Measurements from ENCODE around the gene SUN5.

DNA sequence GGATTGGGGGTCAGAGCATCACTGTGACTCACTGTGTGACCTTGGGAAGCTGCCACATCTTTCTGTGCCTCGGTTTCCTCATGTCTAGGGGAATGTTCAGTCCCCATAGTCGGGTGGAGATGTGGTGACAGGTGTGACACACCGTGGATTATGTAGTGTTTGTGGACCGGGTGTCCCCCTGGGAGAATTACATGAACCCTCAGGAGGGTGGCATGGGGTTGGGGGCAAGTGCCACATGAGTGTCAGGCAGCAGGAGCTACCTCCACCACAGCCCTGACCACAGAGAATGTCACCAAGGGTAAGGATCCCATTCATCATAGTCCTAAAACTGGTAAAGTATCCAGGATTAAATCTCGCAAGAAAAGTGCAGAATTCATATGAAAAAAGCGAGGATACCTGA lies 23.2 kb downstream of the SUN5 start:
- no peak for TF ChIP-seq CTCF (IDR thresholded peaks at IDR 0.05; ENCODE audit: control extremely low read depth in 1 of 3, insufficient read depth in 1 of 3, low read depth in 1 of 3, low read length in 3 of 3)
- TF ChIP-seq MAX (IDR thresholded peaks at IDR 0.05) = no peak
- TF ChIP-seq NRF1 (IDR thresholded peaks at IDR 0.05; ENCODE audit: low read depth, low read length) = no peak
- no peak for TF ChIP-seq CEBPB (IDR thresholded peaks at IDR 0.05; ENCODE audit: low read depth, low read length)
- no peak for TF ChIP-seq RFX5 (IDR thresholded peaks at IDR 0.05; ENCODE audit: borderline replicate concordance, low read depth, low read length)
- TF ChIP-seq POU5F1 (IDR thresholded peaks at IDR 0.05; ENCODE audit: low read depth, low read length) = no peak
- no peak for TF ChIP-seq POLR2AphosphoS5 (IDR thresholded peaks at IDR 0.05; ENCODE audit: low read depth, low read length)
- TF ChIP-seq CBX8 (IDR thresholded peaks at IDR 0.05; ENCODE audit: borderline replicate concordance, low read depth, low read length) = no peak
- no peak for TF ChIP-seq RXRA (IDR thresholded peaks at IDR 0.05; ENCODE audit: insufficient read depth, low read depth, low read length)
- TF ChIP-seq RAD21 (IDR thresholded peaks at IDR 0.05 in 1 of 2, conservative IDR thresholded peaks at IDR 0.05 in 1 of 2; ENCODE audit: low read depth in 2 of 2, low read length in 2 of 2) = no peak
- no peak for TF ChIP-seq GABPA (IDR thresholded peaks at IDR 0.05; ENCODE audit: borderline replicate concordance, insufficient read depth, low read length)
- TF ChIP-seq, protein P1, sequence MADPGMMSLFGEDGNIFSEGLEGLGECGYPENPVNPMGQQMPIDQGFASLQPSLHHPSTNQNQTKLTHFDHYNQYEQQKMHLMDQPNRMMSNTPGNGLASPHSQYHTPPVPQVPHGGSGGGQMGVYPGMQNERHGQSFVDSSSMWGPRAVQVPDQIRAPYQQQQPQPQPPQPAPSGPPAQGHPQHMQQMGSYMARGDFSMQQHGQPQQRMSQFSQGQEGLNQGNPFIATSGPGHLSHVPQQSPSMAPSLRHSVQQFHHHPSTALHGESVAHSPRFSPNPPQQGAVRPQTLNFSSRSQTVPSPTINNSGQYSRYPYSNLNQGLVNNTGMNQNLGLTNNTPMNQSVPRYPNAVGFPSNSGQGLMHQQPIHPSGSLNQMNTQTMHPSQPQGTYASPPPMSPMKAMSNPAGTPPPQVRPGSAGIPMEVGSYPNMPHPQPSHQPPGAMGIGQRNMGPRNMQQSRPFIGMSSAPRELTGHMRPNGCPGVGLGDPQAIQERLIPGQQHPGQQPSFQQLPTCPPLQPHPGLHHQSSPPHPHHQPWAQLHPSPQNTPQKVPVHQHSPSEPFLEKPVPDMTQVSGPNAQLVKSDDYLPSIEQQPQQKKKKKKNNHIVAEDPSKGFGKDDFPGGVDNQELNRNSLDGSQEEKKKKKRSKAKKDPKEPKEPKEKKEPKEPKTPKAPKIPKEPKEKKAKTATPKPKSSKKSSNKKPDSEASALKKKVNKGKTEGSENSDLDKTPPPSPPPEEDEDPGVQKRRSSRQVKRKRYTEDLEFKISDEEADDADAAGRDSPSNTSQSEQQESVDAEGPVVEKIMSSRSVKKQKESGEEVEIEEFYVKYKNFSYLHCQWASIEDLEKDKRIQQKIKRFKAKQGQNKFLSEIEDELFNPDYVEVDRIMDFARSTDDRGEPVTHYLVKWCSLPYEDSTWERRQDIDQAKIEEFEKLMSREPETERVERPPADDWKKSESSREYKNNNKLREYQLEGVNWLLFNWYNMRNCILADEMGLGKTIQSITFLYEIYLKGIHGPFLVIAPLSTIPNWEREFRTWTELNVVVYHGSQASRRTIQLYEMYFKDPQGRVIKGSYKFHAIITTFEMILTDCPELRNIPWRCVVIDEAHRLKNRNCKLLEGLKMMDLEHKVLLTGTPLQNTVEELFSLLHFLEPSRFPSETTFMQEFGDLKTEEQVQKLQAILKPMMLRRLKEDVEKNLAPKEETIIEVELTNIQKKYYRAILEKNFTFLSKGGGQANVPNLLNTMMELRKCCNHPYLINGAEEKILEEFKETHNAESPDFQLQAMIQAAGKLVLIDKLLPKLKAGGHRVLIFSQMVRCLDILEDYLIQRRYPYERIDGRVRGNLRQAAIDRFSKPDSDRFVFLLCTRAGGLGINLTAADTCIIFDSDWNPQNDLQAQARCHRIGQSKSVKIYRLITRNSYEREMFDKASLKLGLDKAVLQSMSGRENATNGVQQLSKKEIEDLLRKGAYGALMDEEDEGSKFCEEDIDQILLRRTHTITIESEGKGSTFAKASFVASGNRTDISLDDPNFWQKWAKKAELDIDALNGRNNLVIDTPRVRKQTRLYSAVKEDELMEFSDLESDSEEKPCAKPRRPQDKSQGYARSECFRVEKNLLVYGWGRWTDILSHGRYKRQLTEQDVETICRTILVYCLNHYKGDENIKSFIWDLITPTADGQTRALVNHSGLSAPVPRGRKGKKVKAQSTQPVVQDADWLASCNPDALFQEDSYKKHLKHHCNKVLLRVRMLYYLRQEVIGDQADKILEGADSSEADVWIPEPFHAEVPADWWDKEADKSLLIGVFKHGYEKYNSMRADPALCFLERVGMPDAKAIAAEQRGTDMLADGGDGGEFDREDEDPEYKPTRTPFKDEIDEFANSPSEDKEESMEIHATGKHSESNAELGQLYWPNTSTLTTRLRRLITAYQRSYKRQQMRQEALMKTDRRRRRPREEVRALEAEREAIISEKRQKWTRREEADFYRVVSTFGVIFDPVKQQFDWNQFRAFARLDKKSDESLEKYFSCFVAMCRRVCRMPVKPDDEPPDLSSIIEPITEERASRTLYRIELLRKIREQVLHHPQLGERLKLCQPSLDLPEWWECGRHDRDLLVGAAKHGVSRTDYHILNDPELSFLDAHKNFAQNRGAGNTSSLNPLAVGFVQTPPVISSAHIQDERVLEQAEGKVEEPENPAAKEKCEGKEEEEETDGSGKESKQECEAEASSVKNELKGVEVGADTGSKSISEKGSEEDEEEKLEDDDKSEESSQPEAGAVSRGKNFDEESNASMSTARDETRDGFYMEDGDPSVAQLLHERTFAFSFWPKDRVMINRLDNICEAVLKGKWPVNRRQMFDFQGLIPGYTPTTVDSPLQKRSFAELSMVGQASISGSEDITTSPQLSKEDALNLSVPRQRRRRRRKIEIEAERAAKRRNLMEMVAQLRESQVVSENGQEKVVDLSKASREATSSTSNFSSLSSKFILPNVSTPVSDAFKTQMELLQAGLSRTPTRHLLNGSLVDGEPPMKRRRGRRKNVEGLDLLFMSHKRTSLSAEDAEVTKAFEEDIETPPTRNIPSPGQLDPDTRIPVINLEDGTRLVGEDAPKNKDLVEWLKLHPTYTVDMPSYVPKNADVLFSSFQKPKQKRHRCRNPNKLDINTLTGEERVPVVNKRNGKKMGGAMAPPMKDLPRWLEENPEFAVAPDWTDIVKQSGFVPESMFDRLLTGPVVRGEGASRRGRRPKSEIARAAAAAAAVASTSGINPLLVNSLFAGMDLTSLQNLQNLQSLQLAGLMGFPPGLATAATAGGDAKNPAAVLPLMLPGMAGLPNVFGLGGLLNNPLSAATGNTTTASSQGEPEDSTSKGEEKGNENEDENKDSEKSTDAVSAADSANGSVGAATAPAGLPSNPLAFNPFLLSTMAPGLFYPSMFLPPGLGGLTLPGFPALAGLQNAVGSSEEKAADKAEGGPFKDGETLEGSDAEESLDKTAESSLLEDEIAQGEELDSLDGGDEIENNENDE (IDR thresholded peaks at IDR 0.05; ENCODE audit: insufficient replicate concordance, low read length) = no peak
- TF ChIP-seq EP300 (IDR thresholded peaks at IDR 0.05; ENCODE audit: borderline replicate concordance in 1 of 2, low read depth in 2 of 2, low read length in 2 of 2) = no peak
